NCI-H748 treated with DMSO at 0.1 percent for 48 hours (cell line): ENCODE data around the gene AIG1.

Experiments
- DNase-seq: peaks from one replicate; lab custom pipeline; 2025; lab: John Stamatoyannopoulos, UW

Gene AIG1

DNA sequence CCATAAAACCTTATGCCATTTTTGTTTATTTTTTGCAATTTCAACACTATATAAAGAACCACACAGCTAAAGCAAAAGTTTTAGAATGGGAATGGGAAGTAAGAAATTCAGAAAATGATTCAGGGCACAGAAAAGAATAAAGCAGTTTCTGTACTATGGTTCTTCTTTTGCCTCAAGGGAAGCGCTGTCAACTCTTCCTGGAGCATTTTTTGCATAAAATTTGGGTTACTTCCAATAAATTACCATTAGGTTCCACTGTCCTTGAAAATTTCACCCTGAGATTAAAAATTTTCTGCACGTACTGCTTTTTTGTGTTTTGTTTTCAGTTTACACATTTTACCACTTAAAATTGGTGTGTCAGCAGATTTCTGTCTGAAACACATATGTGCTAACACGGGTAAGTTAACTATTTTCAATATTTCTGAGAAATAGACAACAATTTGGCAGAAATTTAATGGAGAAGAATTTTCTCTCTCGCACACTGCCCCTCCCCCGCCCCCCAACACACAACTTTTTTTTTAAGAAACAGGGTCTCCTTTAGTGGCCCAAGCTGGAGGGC is 310.2 kb downstream of the AIG1 start:
- no peak for DNase-seq

DNA sequence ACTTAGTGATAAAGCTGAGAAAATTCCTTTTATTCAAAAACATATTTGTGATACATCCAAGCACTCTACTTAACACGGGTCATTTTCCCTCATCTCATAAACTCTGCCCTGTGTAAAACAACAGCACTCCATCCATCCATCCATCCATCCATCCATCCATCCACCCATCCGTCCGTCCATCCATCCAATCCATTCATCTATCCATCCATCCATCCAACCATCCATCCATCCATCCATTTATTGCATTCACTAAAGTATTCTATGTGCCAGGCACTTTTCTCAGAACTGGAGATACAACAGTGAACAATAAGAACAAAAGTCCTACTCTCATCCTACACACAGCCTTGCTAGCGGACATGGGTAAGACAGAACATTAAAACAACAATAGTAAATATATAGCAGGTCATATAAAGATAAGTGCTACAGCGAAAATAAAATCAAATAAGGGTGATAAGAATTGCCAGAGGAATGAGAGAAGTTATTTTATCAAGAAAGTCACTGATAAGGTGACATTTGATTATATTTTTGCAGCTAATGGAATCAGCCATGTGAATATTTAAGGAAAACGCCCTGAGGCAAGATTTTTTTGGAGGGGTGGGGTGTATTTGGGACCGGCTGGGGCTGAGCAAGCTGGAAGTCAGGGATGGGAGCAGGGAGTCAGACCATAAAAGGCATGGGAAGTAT is 311.7 kb downstream of the AIG1 start:
- DNase-seq = no peak

DNA sequence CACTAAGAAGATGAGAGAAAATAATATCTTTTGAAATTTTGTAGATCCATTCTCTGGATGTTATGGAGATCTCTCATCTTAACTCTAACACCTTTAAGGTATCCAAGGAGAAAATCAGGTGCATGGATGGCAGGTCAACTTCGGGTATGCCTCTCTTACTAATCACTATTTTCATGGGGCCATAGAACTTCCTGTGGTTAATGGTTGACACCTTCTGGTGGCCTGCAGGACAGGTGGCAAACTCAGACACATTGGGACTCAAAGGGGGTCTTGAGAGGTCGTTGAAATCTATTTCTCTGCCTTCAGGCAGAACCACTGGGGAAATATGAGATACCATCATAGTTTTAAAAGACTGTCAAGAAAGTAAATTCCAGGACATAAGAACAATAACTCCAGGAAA is 313.3 kb downstream of the AIG1 start:
- no peak for DNase-seq

DNA sequence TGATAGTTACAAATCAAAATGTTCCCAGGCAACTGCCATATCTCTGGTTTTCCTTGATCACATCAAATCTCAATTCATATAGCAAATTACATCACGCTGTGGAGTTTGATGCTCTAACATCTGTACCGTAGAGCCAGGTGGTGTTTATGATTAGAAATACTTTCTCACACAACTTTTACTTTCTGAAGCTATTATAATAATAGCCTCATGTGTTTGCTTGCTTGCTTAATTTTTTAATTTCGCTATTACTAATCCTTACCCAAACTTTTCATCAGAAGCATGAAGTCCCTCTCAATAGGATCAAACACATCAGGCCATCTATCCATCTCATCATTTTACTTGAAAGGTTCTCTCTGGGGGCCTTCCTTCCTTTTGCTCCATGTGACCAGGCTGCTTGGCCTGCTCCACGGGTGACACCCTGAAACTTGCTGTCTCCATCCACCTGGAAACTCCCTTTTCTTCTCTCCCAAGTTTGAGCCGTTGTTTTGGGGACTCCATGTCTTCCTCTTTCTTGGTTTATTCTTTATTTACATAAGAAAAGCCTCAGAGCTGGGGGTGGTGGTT is 314.4 kb downstream of the AIG1 start:
- no peak for DNase-seq

DNA sequence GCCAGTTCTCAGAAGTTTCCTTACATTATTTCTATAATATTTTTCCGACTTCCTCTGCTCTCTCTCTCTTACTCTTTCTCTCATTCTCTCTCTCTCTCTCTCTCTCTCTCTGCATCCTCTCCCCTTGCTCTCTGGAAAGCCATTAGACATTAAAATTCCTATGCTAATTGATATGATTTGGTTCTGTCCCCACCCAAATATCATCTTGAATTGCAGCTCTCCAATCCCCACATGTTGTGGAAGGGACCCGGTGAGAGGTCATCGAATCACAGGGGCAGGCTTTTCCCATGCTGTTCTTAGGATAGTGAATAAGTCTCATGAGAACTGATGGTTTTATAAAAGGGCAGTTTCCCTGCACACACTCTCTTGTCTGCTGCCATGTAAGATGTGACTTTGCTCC is 315.7 kb downstream of the AIG1 start:
- no peak for DNase-seq

DNA sequence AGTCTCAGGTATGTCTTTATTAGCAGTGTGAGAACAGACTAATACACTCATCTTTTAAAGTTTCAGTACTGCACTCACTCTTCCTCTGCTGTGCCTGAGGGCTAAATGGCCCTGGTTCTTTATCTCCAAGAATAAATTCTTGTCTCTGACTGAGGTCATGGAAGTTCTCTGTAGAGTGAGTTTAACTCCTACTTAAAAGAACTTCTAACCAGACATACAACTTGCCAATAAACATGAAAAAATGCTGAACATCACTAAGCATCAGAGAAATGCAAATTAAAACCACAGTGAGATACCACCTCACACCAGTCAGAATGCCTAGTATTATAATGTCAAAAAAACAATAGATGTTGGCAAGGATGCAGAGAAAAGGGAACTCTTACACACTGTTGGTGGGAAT is 316.2 kb downstream of the AIG1 start:
- no peak for DNase-seq

DNA sequence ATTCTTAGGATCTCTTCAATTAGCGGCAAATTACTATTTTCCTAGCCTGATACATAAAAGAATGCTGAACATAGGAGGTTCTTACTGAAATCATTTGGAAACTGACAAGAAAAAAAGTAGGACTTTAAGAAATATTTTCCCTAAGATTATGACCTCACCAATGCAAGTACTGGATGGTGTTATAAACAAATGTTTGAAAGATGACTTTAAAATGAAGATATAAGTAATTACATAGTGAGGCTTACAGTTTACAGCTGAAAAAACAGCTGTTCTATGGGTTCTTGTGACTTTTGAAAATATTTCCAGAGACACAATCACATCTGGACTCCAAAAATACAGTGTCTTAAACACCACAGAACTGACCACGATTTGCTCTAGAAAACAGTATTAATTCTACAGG is 324.9 kb downstream of the AIG1 start:
- DNase-seq = no peak

DNA sequence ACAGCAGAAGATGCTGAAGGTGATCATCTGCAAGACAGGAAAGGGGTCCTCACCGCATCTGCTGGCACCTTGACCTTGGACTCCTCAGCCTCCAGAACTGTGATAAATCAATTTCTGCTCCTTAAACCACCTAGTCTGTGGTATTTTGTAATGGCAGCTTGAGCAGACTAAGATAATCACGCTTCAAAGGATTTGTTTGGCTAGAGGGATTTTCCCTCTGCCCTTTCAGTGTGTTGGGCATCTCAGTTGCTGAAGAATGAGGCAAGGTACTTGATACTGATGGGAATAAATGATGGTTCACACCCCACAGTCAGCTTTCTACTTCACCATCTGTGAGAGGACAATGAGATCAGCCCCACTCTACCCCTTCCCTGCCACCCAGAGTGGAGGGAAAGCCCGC is 329.6 kb downstream of the AIG1 start:
- no peak for DNase-seq
